H1 (cell line): ENCODE results near the gene POLR2C. TPM values are rescaled to one million over a fixed set of nuclear protein-coding genes. Genes with fewer than 3 reads are reported as not detected.

Source experiments
- CTCF ChIA-PET: fragments of 300-600 bp; sonication (Branson Sonifier 250); formaldehyde crosslinking; loops from one replicate; lab custom pipeline; 2021; ENCODE audit not compliant: partially characterized antibody; lab: Charles Lee
- POLR2A ChIA-PET: fragments of 300-600 bp; sonication (Branson Sonifier 250); formaldehyde crosslinking; loops from one replicate; lab custom pipeline; 2021; ENCODE audit warnings: inconsistent platforms; ENCODE audit not compliant: partially characterized antibody; lab: Charles Lee
- DNase-seq, 2 experiments: peaks; one replicate each; pipeline versions ENCODE4 v3.0.0 to v3.0.0-alpha.2; 2010 to 2022; ENCODE audit warnings: low spot score in 2 of 2, low read depth in 1 of 2, mixed read lengths in 1 of 2
- FAIRE-seq: peaks from 2 replicates; lab custom pipeline; 2011; peaks lifted over from hg19 to GRCh38; lab: Jason Lieb, UNC
- H2AFZ ChIP-seq: 2 replicates; pipeline ENCODE4 v1.8.1; 2012; ENCODE audit warnings: low read length, inconsistent platforms
- H2AK5ac ChIP-seq: 2 replicates; pipeline ENCODE4 v1.6.1; 2013; ENCODE audit warnings: low read depth, low read length
- H2BK120ac ChIP-seq: replicated peaks from 2 replicates; pipeline ENCODE3; 2013; ENCODE audit warnings: low read depth, low read length, inconsistent platforms
- H2BK12ac ChIP-seq: 2 replicates; pipeline ENCODE4 v1.6.1; 2013; ENCODE audit warnings: low read depth, low read length
- H2BK15ac ChIP-seq: 2 replicates; pipeline ENCODE4 v1.6.1; 2013; ENCODE audit warnings: low read length
- H2BK20ac ChIP-seq: 2 replicates; pipeline ENCODE4 v1.6.1; 2013; ENCODE audit warnings: low read length
- H2BK5ac ChIP-seq: 2 replicates; pipeline ENCODE4 v1.6.1; 2013; ENCODE audit warnings: low read depth, low read length
- H3K14ac ChIP-seq: 2 replicates; pipeline ENCODE4 v1.6.1; 2013; ENCODE audit warnings: inconsistent platforms; ENCODE audit not compliant: insufficient read length
- H3K18ac ChIP-seq: 2 replicates; pipeline ENCODE4 v1.6.1; 2013; ENCODE audit warnings: low read length; ENCODE audit errors: extremely low read depth
- H3K23ac ChIP-seq: 2 replicates; pipeline ENCODE4 v1.6.1; 2013; ENCODE audit warnings: inconsistent platforms; ENCODE audit not compliant: insufficient read length
- H3K23me2 ChIP-seq: 2 replicates; pipeline ENCODE4 v1.6.1; 2013; ENCODE audit warnings: low read depth, low read length
- H3K27ac ChIP-seq: 2 replicates; pipeline ENCODE4 v1.6.1; 2011; ENCODE audit warnings: low read depth, low read length, inconsistent platforms
- H3K27me3 ChIP-seq, 4 experiments: replicated peaks in 1 of 4; 1 replicate in 1 of 4; 2 replicates in 3 of 4; pipeline versions ENCODE4 v1.6.1 to v1.8.1; 2011 to 2013; ENCODE audit warnings: low read length in 3 of 4, mild to moderate bottlenecking in 3 of 4, inconsistent platforms in 2 of 4, mixed read lengths in 2 of 4, moderate library complexity in 1 of 4; ENCODE audit not compliant: control insufficient read depth in 3 of 4, insufficient read depth in 3 of 4; ENCODE audit errors: extremely low read depth in 1 of 4
- H3K36me3 ChIP-seq, 4 experiments: 2 replicates each; pipeline versions ENCODE4 v1.6.1 to v1.8.1; 2011 to 2013; ENCODE audit warnings: mild to moderate bottlenecking in 4 of 4, low read length in 3 of 4, moderate library complexity in 2 of 4, control low read depth in 1 of 4, inconsistent platforms in 1 of 4; ENCODE audit not compliant: insufficient read depth in 4 of 4, control insufficient read depth in 2 of 4
- H3K4ac ChIP-seq: replicated peaks from 2 replicates; pipeline ENCODE3; 2013; ENCODE audit warnings: low read length, low read depth, mixed read lengths, inconsistent platforms; ENCODE audit not compliant: insufficient read length
- H3K4me1 ChIP-seq, 4 experiments: replicated peaks in 1 of 4; 1 replicate in 1 of 4; 2 replicates in 3 of 4; pipeline versions ENCODE4 v1.6.1 to v1.8.1; 2011 to 2013; ENCODE audit warnings: low read length in 3 of 4, inconsistent platforms in 2 of 4, mixed read lengths in 1 of 4; ENCODE audit not compliant: insufficient read depth in 4 of 4, control insufficient read depth in 3 of 4
- H3K4me2 ChIP-seq, 2 experiments: 2 replicates each; pipeline versions ENCODE4 v1.6.1 to v1.8.1; 2011 to 2013; ENCODE audit warnings: low read depth in 2 of 2, low read length in 2 of 2, control low read depth in 1 of 2, inconsistent platforms in 1 of 2, mild to moderate bottlenecking in 1 of 2; ENCODE audit not compliant: insufficient read depth in 1 of 2
- H3K4me3 ChIP-seq, 4 experiments: fragments of 200-600, 300-600 bp in 1 of 4; sonication (generic), shearing (Covaris generic), sonication (Bioruptor Twin) in 1 of 4; 2 replicates each; pipeline versions ENCODE4 v1.5.1 to v1.8.1; 2011 to 2016; ENCODE audit warnings: low read length in 4 of 4, low read depth in 3 of 4, control low read depth in 2 of 4, inconsistent platforms in 2 of 4, mild to moderate bottlenecking in 2 of 4, mixed read lengths in 1 of 4, moderate library complexity in 1 of 4; ENCODE audit not compliant: insufficient read depth in 2 of 4; ENCODE audit errors: extremely low read depth in 1 of 4
- H3K56ac ChIP-seq: replicated peaks from 2 replicates; pipeline ENCODE3; 2013; ENCODE audit warnings: low read depth, mild to moderate bottlenecking, mixed read lengths, low read length, inconsistent platforms; ENCODE audit not compliant: insufficient read length
- H3K79me1 ChIP-seq: 2 replicates; pipeline ENCODE4 v1.6.1; 2013; ENCODE audit warnings: low read depth, low read length, control low read depth
- H3K79me2 ChIP-seq, 2 experiments: 2 replicates each; pipeline versions ENCODE4 v1.6.1 to v1.8.1; 2012 to 2013; ENCODE audit warnings: low read length in 2 of 2, mild to moderate bottlenecking in 2 of 2, inconsistent platforms in 1 of 2; ENCODE audit not compliant: insufficient read depth in 2 of 2, control insufficient read depth in 1 of 2
- H3K9ac ChIP-seq, 4 experiments: replicated peaks in 1 of 4; 1 replicate in 1 of 4; 2 replicates in 3 of 4; pipeline versions ENCODE4 v1.6.1 to v1.8.1; 2011 to 2013; ENCODE audit warnings: low read depth in 3 of 4, low read length in 3 of 4, control low read depth in 2 of 4, mild to moderate bottlenecking in 2 of 4, moderate library complexity in 2 of 4, inconsistent platforms in 1 of 4; ENCODE audit errors: extremely low read depth in 1 of 4
- H3K9me3 ChIP-seq, 2 experiments: 2 replicates each; pipeline versions ENCODE4 v1.6.1 to v1.8.1; 2012 to 2013; ENCODE audit warnings: mild to moderate bottlenecking in 2 of 2, moderate library complexity in 2 of 2, control low read depth in 1 of 2, inconsistent platforms in 1 of 2, low read depth in 1 of 2, low read length in 1 of 2, mixed read lengths in 1 of 2; ENCODE audit not compliant: insufficient read depth in 2 of 2
- H4K20me1 ChIP-seq, 2 experiments: replicated peaks in 1 of 2; 2 replicates each; pipeline versions ENCODE3 to v1.8.1; 2011 to 2013; ENCODE audit warnings: inconsistent platforms in 2 of 2, low read length in 2 of 2, mild to moderate bottlenecking in 1 of 2; ENCODE audit not compliant: insufficient read depth in 2 of 2, control insufficient read depth in 1 of 2
- H4K5ac ChIP-seq: 2 replicates; pipeline ENCODE4 v1.6.1; 2013; ENCODE audit warnings: low read length, low read depth, mixed read lengths, inconsistent platforms; ENCODE audit not compliant: insufficient read length
- H4K8ac ChIP-seq: 2 replicates; pipeline ENCODE4 v1.8.0; 2013; ENCODE audit warnings: mild to moderate bottlenecking, moderate library complexity, low read length, inconsistent platforms; ENCODE audit not compliant: insufficient read depth; ENCODE audit errors: extremely low read depth
- H4K91ac ChIP-seq: replicated peaks from 2 replicates; pipeline ENCODE3; 2013; ENCODE audit warnings: low read length, mixed read lengths, inconsistent platforms; ENCODE audit not compliant: insufficient read length
- BACH1 ChIP-seq: IDR thresholded peaks from 2 replicates; pipeline ENCODE4 v1.6.1; 2012; ENCODE audit warnings: low read length, improper control_type of control experiment
- EP300 ChIP-seq, 2 experiments: IDR thresholded peaks; 1 replicate in 1 of 2; 2 replicates in 1 of 2; pipeline ENCODE4 v1.6.1; 2011 to 2012; ENCODE audit warnings: low read depth in 2 of 2, low read length in 2 of 2, mild to moderate bottlenecking in 2 of 2, borderline replicate concordance in 1 of 2, inconsistent platforms in 1 of 2, moderate library complexity in 1 of 2
- GABPA ChIP-seq: IDR thresholded peaks from 2 replicates; pipeline ENCODE4 v1.6.1; 2011; ENCODE audit warnings: mild to moderate bottlenecking, low read length, moderate library complexity, borderline replicate concordance; ENCODE audit not compliant: insufficient read depth
- HDAC6 ChIP-seq: IDR thresholded peaks from one replicate; pipeline ENCODE4 v1.7.1; 2012; ENCODE audit warnings: low read depth, mild to moderate bottlenecking, inconsistent platforms, low read length, moderate library complexity
- KDM4A ChIP-seq: IDR thresholded peaks from one replicate; pipeline ENCODE4 v1.7.1; 2012; ENCODE audit warnings: low read depth, mild to moderate bottlenecking, moderate library complexity, low read length, inconsistent platforms; ENCODE audit not compliant: severe bottlenecking
- NRF1 ChIP-seq: IDR thresholded peaks from 2 replicates; pipeline ENCODE4 v1.6.1; 2011; ENCODE audit warnings: mild to moderate bottlenecking, low read depth, low read length, improper control_type of control experiment
- PHF8 ChIP-seq: fragments of 200-600 bp; sonication (generic); conservative IDR thresholded peaks from 2 replicates; pipeline ENCODE4 v1.7.1; 2012; ENCODE audit warnings: low read depth, mild to moderate bottlenecking, inconsistent platforms, low read length, moderate library complexity
- POLR2AphosphoS5 ChIP-seq: IDR thresholded peaks from 2 replicates; pipeline ENCODE4 v1.6.1; 2011; ENCODE audit warnings: low read depth, low read length
- SIN3A ChIP-seq, 2 experiments: IDR thresholded peaks in 1 of 2; conservative IDR thresholded peaks in 1 of 2; 2 replicates each; pipeline ENCODE4 v1.6.1; 2011 to 2012; ENCODE audit warnings: low read length in 2 of 2, improper control_type of control experiment in 1 of 2, low read depth in 1 of 2, mild to moderate bottlenecking in 1 of 2
- SP4 ChIP-seq: IDR thresholded peaks from 2 replicates; pipeline ENCODE4 v1.6.1; 2012; ENCODE audit warnings: low read length, inconsistent platforms
- TAF7 ChIP-seq: optimal IDR thresholded peaks from 2 replicates; pipeline ENCODE3; 2011; ENCODE audit warnings: low read depth, mild to moderate bottlenecking, inconsistent platforms, low read length, moderate library complexity, borderline replicate concordance
- ZNF274 ChIP-seq: IDR thresholded peaks from 2 replicates; pipeline ENCODE4 v1.7.0; 2012; ENCODE audit warnings: low read length, borderline replicate concordance; ENCODE audit errors: extremely low read depth
- WGBS, 2 experiments: shearing (Covaris generic) in 1 of 2; methylation state at CpG; one replicate each; pipeline versions ENCODE4 v1.1.6 to v1.1.7; 2013 to 2015; ENCODE audit warnings: low lambda C conversion rate in 2 of 2, mixed read lengths in 2 of 2, inconsistent platforms in 1 of 2, low coverage in 1 of 2, missing lambda C conversion rate in 1 of 2; ENCODE audit not compliant: insufficient replicate concordance in 2 of 2, insufficient coverage in 1 of 2, insufficient read length in 1 of 2; ENCODE audit errors: extremely low coverage in 1 of 2, missing lambda C conversion rate in 1 of 2; 5-methylcytosine and 5-hydroxymethylcytosine counted together
- polyA plus RNA-seq, 7 experiments: library from polyadenylated mRNA; depleted of rRNA in 3 of 7; stranded (reverse) in 5 of 7; unstranded in 2 of 7; fragments of >200 nt in 5 of 7; fragments of 200-250 nt in 2 of 7; gene quantifications; 1 replicate in 5 of 7; 2 replicates in 1 of 7; 4 replicates in 1 of 7; pipeline versions ENCODE4 v1.2.1 to v1.2.3, GENCODE V29; 2011 to 2013; ENCODE audit warnings: missing spikeins in 2 of 7, mixed read lengths in 2 of 7
- total RNA-seq: library from RNA; stranded (reverse); fragmentation: NEBNext Ultra II Directional; extraction: Animal tissue kit (Norgen Biotek cat#: 25700); gene quantifications from 2 replicates; pipeline ENCODE4 v1.2.1, GENCODE V29; 2021

POLR2C gene
- total and polyA plus RNA-seq, 2 of the 8 experiments (the other 6 are each of a cell fraction or from before 2014, with no cell fraction given), result 72.5 to 132 TPM

- H3K23ac ChIP-seq, result no peak overlapping the region
Measured at GRCh38 chr16:57468346-57468745, 5.9 kb downstream of the POLR2C start.

More at GRCh38 chr16:57468346-57468745, 5.9 kb downstream of the POLR2C start:
- Histone ChIP-seq H3K4ac (no peak overlapping the region), H4K20me1 (peaks cover 2 to 7% of the 10 kb centered on the region in 2 experiments), H3K9ac (no peak overlapping the region), H2BK12ac (no peak overlapping the region), H2BK15ac (no peak overlapping the region), H4K91ac (no peak overlapping the region), H3K27ac (no peak overlapping the region), H3K14ac (no peak overlapping the region), H4K5ac (no peak overlapping the region), H3K36me3 (peaks cover 17 to 69% (median 51%) of the 10 kb centered on the region in 4 experiments), H3K9me3 (no peaks in the 10 kb centered on the region), H2AK5ac (no peak overlapping the region), H2BK120ac (no peak overlapping the region), H3K23me2 (peaks cover 1% of the 10 kb centered on the region; the same call in 1 of the 2 replicates), H2BK5ac (no peak overlapping the region), H3K27me3 (no peaks in the 10 kb centered on the region), H3K4me2 (no peak overlapping the region), H3K18ac (no peak overlapping the region), H3K4me1 (peaks cover 5 to 23% (median 17%) of the 10 kb centered on the region in 4 experiments), H3K56ac (no peak overlapping the region), H2AFZ (no peak overlapping the region), H4K8ac (no peak overlapping the region), H3K79me2 (peaks cover 4 to 20% of the 10 kb centered on the region in 2 experiments; a peak in 3 of 4 replicates), H2BK20ac (no peak overlapping the region), H3K4me3 (no peak overlapping the region), H3K79me1 (peaks cover 10% of the 10 kb centered on the region)
- DNase-seq, result no peak
- TF ChIP-seq HDAC6 (no peak), SIN3A (conservative IDR thresholded peaks at IDR 0.05 in 1 of 2, IDR thresholded peaks at IDR 0.05 in 1 of 2; ENCODE audit: low read depth in 1 of 2, low read length in 2 of 2) (no peak), PHF8 (no peak), GABPA (no peak), EP300 (IDR thresholded peaks at IDR 0.05; ENCODE audit: borderline replicate concordance in 1 of 2, low read depth in 2 of 2, low read length in 2 of 2) (no peak), KDM4A (no peak), ZNF274 (no peak), POLR2AphosphoS5 (no peak), NRF1 (no peak), SP4 (no peak), TAF7 (no peak), BACH1 (no peak)
- FAIRE-seq, result no peak
- ChIA-PET CTCF (interaction anchor here (1.3 kb wide), 1 partner anchor 45 kb away, joined by 3 read pairs; no protein-coding TSS in a partner anchor), POLR2A (interaction anchor here (0.7 to 1.0 kb wide), 2 partner anchors 12 to 20 kb away, joined by 3 read pairs; no protein-coding TSS in a partner anchor)
- 98% methylated on average over 2 of the region's 2 CpGs; no CpG with 5 or more reads in 1 of the 2 experiments for WGBS, 2 experiments
